Measurements from ENCODE around the gene CYP4B1. TPM values are rescaled to one million over a fixed set of nuclear protein-coding genes. Genes with fewer than 3 reads are reported as not detected.

CYP4B1 gene
- total and polyA plus RNA-seq, 11 donors: 1.5 to 103 (median 10.0) TPM; not detected in 1

GRCh38 chr1:46812065-46812963 lies 13.5 kb downstream of the CYP4B1 start:
- ATAC-seq (peak in 3 of 4 donors; percentile 8 to 74 (median 59)), DNase-seq (peak in 3 of 5 donors; percentile 29 to 61 (median 57))
- intact Hi-C loops (cut with DNase I): no loop called here
- 62 to 67% (median 66%) methylated on average over 6 to 11 of the region's 11 CpGs for WGBS, 4 donors
- Histone ChIP-seq H3K36me3 (peaks cover 0 to 36% (median 0%) of the 10 kb centered on the region in 9 donors), H3K4me3 (no peak overlapping the region), H3K27ac (peak overlapping the region in 8 of 12 donors; percentile 34 to 76 (median 68)), H3K27me3 (no peaks in the 10 kb centered on the region), H3K9me3 (peaks cover 0 to 7% (median 0%) of the 10 kb centered on the region in 12 donors), H3K4me1 (peaks cover 3 to 35% (median 18%) of the 10 kb centered on the region in 12 donors)
- TF ChIP-seq CTCF (IDR thresholded peaks at IDR 0.05) (no peak), POLR2A (IDR thresholded peaks at IDR 0.05) (no peak)

GRCh38 chr1:46812996-46813857 lies 14.4 kb downstream of the CYP4B1 start:
- TF ChIP-seq CTCF (IDR thresholded peaks at IDR 0.05) (no peak), POLR2A (IDR thresholded peaks at IDR 0.05) (no peak)
- 84 to 88% (median 85%) methylated on average over 9 to 11 of the region's 11 CpGs for WGBS, 4 donors
- DNase-seq: no peak
- H3K27ac ChIP-seq: peak overlapping the region in 3 of 12 donors; percentile 36 to 76 (median 71)
- no peaks in the 10 kb centered on the region for H3K27me3 ChIP-seq
- H3K9me3 ChIP-seq: peaks cover 0 to 7% (median 0%) of the 10 kb centered on the region in 12 donors
- peaks cover 0 to 44% (median 0%) of the 10 kb centered on the region in 9 donors for H3K36me3 ChIP-seq
- ATAC-seq: no peak
- intact Hi-C loops (cut with DNase I): no loop called here
- H3K4me1 ChIP-seq: peaks cover 0 to 29% (median 11%) of the 10 kb centered on the region in 12 donors
- H3K4me3 ChIP-seq: no peak overlapping the region

GRCh38 chr1:46813858-46814396 lies 15.1 kb downstream of the CYP4B1 start:
- 92 to 96% (median 95%) methylated on average over 8 to 9 of the region's 9 CpGs for WGBS, 4 donors
- H3K27me3 ChIP-seq: no peaks in the 10 kb centered on the region
- ATAC-seq (no peak), DNase-seq (no peak)
- peaks cover 0 to 29% (median 11%) of the 10 kb centered on the region in 12 donors for H3K4me1 ChIP-seq
- H3K36me3 ChIP-seq: peaks cover 0 to 50% (median 0%) of the 10 kb centered on the region in 9 donors
- TF ChIP-seq CTCF (IDR thresholded peaks at IDR 0.05): no peak
- TF ChIP-seq POLR2A (IDR thresholded peaks at IDR 0.05): no peak
- no peak overlapping the region for H3K27ac ChIP-seq
- intact Hi-C loops (cut with DNase I): no loop called here
- no peak overlapping the region for H3K4me3 ChIP-seq
- H3K9me3 ChIP-seq: peaks cover 0 to 7% (median 0%) of the 10 kb centered on the region in 12 donors

All from heart left ventricle (tissue), 16 donors.